ENCODE data around the gene ARHGAP26.

The ARHGAP26 gene

GRCh38 chr5:142931896-142932686 lies 161.9 kb downstream of the ARHGAP26 start:
- Histone ChIP-seq H3K9ac (ENCODE audit: low read length) (no peak overlapping the region), H3K4me1 (ENCODE audit: control insufficient read depth, insufficient read depth, low read length) (no peaks in the 10 kb centered on the region)

DNA sequence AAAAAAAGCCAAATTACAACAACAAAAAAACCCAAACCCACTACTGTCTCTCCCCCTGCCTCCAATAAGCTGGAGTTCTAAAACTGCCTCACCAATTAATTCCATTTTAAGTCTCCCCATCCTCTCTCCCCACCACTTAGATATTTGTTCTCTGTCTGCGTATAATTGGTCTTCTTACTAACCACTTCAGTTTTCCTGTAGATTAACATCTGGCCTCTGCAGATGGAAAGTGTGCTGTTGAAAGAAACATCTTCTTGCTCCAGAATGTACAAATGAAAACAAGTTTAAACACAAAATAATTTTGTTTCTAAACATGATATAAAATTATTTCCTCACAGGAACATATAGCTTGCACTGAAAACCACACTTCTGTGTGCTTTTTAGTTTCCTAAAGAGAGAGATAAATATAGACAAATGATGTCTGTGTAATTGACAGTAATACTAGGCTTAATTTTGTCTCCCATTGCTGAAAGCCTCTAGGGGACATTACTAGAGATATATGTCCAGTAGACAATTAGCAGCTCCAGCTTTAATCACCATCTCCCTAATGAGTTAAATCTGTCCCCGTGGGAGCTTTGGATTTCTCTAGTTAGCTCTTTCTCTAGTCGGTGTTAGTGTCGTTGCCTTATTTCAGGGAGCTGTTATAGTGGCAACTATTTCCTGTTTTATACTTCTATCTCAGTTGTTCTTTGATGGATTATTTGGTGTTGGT lies 164.0 kb downstream of the ARHGAP26 start:
- Histone ChIP-seq H3K4me3 (ENCODE audit: low read length) (no peak overlapping the region), H3K9ac (ENCODE audit: low read length) (no peak overlapping the region), H3K27me3 (ENCODE audit: control insufficient read depth, insufficient read depth, low read length) (no peaks in the 10 kb centered on the region), H3K36me3 (ENCODE audit: control insufficient read depth, insufficient read depth, low read length) (no peaks in the 10 kb centered on the region), H3K4me1 (ENCODE audit: control insufficient read depth, insufficient read depth, low read length) (no peaks in the 10 kb centered on the region), H3K9me3 (ENCODE audit: control insufficient read depth, low read length) (no peaks in the 10 kb centered on the region)

More at GRCh38 chr5:142931896-142932686, 161.9 kb downstream of the ARHGAP26 start:
- Histone ChIP-seq H3K4me3 (ENCODE audit: low read length) (no peak overlapping the region), H3K36me3 (ENCODE audit: control insufficient read depth, insufficient read depth, low read length) (no peaks in the 10 kb centered on the region), H3K9me3 (ENCODE audit: control insufficient read depth, low read length) (no peaks in the 10 kb centered on the region), H3K27me3 (ENCODE audit: control insufficient read depth, insufficient read depth, low read length) (no peaks in the 10 kb centered on the region)

DNA sequence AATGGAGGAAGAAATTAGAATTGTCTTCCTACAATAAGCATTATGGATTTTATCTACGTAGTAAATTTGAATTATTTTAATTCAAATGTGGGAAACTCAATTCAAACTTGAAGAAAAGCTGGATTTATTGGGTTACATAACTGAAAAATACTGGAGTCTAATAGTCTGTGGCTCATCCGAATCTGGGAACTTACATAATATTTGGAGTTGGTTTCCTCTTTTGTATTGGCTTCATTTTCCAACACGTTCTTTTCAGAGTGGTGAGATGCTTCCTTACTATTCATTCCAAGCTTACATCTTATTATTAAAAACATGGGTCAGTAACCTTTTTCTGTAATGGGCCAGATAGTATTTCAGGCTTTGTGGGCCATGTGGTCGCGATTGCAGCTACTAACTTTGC lies 164.8 kb downstream of the ARHGAP26 start:
- H3K9ac ChIP-seq (ENCODE audit: low read length) = no peak overlapping the region
- no peaks in the 10 kb centered on the region for H3K9me3 ChIP-seq (ENCODE audit: control insufficient read depth, low read length)
- no peaks in the 10 kb centered on the region for H3K4me1 ChIP-seq (ENCODE audit: control insufficient read depth, insufficient read depth, low read length)
- H3K4me3 ChIP-seq (ENCODE audit: low read length) = no peak overlapping the region
- no peaks in the 10 kb centered on the region for H3K36me3 ChIP-seq (ENCODE audit: control insufficient read depth, insufficient read depth, low read length)
- H3K27me3 ChIP-seq (ENCODE audit: control insufficient read depth, insufficient read depth, low read length) = no peaks in the 10 kb centered on the region

GRCh38 chr5:142937374-142937773 lies 167.2 kb downstream of the ARHGAP26 start:
- no peak overlapping the region for H3K4me3 ChIP-seq (ENCODE audit: low read length)
- no peaks in the 10 kb centered on the region for H3K9me3 ChIP-seq (ENCODE audit: control insufficient read depth, low read length)
- H3K36me3 ChIP-seq (ENCODE audit: control insufficient read depth, insufficient read depth, low read length) = no peaks in the 10 kb centered on the region
- H3K9ac ChIP-seq (ENCODE audit: low read length) = no peak overlapping the region
- H3K4me1 ChIP-seq (ENCODE audit: control insufficient read depth, insufficient read depth, low read length) = no peaks in the 10 kb centered on the region
- H3K27me3 ChIP-seq (ENCODE audit: control insufficient read depth, insufficient read depth, low read length) = no peaks in the 10 kb centered on the region

DNA sequence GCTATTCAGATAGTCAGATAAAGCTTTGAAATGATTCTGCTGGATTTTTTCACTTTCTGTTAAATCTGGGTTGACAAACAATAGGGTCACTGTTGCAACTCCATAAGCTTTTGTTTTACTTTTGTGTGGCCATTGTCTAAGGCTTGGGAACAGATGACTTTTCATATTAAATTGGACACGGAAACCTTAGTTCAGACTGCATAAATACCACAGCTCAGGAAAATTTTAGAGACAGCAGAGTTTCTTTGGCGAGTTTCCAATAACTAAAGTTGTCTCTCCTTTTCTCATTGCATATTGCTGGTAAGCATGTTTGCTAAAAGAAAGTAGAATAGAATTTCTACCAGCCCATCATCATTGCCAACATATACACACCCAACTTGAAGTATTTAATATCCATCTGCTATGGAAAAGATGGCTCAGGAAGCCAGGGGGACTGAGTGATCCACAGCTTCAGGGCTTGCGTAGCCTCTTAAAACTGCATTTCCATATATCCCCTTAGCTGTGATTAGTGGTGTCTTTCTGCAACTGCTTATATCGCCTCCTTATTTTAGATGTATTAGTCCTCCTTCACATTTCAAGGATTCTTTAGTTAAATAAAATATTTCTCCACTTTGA lies 168.2 kb downstream of the ARHGAP26 start:
- H3K4me3 ChIP-seq (ENCODE audit: low read length) = no peak overlapping the region
- H3K27me3 ChIP-seq (ENCODE audit: control insufficient read depth, insufficient read depth, low read length) = no peaks in the 10 kb centered on the region
- H3K9me3 ChIP-seq (ENCODE audit: control insufficient read depth, low read length) = no peaks in the 10 kb centered on the region
- H3K4me1 ChIP-seq (ENCODE audit: control insufficient read depth, insufficient read depth, low read length) = peaks cover 8% of the 10 kb centered on the region
- no peaks in the 10 kb centered on the region for H3K36me3 ChIP-seq (ENCODE audit: control insufficient read depth, insufficient read depth, low read length)
- no peak overlapping the region for H3K9ac ChIP-seq (ENCODE audit: low read length)

DNA sequence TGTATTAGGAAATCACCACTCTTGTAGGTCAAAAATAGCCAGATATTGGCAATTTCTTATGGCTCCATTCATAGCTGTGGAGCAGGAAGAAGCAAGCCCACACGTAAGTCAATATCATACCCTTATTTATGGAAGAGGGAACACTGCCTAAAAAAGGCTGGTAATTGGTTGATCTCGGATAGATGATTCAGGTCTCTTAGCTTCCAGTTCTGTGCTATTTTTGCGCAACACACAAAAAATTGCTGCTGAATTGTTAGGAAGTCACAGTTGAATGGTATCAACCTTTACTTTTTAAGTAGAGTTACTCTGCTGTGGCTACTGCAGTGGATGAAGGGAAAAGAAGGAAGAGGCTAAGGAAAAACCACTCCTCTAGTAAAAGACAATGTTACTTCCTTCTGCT lies 168.8 kb downstream of the ARHGAP26 start:
- no peaks in the 10 kb centered on the region for H3K27me3 ChIP-seq (ENCODE audit: control insufficient read depth, insufficient read depth, low read length)
- H3K4me1 ChIP-seq (ENCODE audit: control insufficient read depth, insufficient read depth, low read length) = peaks cover 8% of the 10 kb centered on the region
- no peaks in the 10 kb centered on the region for H3K9me3 ChIP-seq (ENCODE audit: control insufficient read depth, low read length)
- H3K9ac ChIP-seq (ENCODE audit: low read length) = no peak overlapping the region
- H3K4me3 ChIP-seq (ENCODE audit: low read length) = no peak overlapping the region
- no peaks in the 10 kb centered on the region for H3K36me3 ChIP-seq (ENCODE audit: control insufficient read depth, insufficient read depth, low read length)

DNA sequence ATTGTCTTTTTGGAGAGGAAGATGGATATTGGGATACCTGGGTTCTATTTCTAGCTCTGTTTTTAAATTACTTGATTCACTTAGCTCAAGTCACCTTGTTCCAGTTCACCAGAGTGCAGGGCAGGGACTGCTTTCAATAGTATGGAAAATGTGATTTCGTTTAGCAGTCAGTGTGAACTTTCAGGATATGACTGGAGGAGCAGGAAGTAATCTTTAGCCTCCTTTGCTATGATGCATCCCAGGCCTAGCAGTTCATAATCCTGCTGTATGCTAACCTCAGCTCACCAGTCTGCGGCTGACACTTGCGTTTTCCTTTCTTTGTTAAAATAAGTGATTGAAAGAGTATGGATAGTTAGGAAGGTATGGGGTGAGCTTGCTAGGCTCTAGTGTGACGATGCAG lies 169.7 kb downstream of the ARHGAP26 start:
- H3K4me3 ChIP-seq (ENCODE audit: low read length) = no peak overlapping the region
- H3K9me3 ChIP-seq (ENCODE audit: control insufficient read depth, low read length) = no peaks in the 10 kb centered on the region
- no peaks in the 10 kb centered on the region for H3K27me3 ChIP-seq (ENCODE audit: control insufficient read depth, insufficient read depth, low read length)
- no peaks in the 10 kb centered on the region for H3K36me3 ChIP-seq (ENCODE audit: control insufficient read depth, insufficient read depth, low read length)
- H3K4me1 ChIP-seq (ENCODE audit: control insufficient read depth, insufficient read depth, low read length) = peaks cover 8% of the 10 kb centered on the region
- H3K9ac ChIP-seq (ENCODE audit: low read length) = no peak overlapping the region

DNA sequence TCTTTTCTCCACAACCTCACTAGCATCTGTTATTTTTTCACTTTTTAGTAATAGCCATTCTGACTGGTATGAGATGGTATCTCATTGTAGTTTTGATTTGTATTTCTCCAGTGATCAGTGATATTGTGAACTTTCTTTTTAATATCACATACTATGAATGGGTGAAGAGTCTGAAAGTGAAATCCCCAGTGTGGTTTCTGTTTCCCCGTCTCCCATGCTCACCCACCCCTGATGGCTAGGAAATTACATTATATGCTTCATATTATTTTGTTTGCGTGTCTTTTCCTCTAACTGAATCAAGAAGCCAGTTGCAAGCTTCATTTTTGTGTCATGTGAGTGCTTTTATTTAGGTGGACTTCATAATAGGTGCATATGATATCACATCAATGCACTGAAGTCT lies 171.1 kb downstream of the ARHGAP26 start:
- H3K27me3 ChIP-seq (ENCODE audit: control insufficient read depth, insufficient read depth, low read length) = no peaks in the 10 kb centered on the region
- no peak overlapping the region for H3K4me3 ChIP-seq (ENCODE audit: low read length)
- H3K36me3 ChIP-seq (ENCODE audit: control insufficient read depth, insufficient read depth, low read length) = no peaks in the 10 kb centered on the region
- peaks cover 8% of the 10 kb centered on the region for H3K4me1 ChIP-seq (ENCODE audit: control insufficient read depth, insufficient read depth, low read length)
- H3K9ac ChIP-seq (ENCODE audit: low read length) = no peak overlapping the region
- no peaks in the 10 kb centered on the region for H3K9me3 ChIP-seq (ENCODE audit: control insufficient read depth, low read length)

DNA sequence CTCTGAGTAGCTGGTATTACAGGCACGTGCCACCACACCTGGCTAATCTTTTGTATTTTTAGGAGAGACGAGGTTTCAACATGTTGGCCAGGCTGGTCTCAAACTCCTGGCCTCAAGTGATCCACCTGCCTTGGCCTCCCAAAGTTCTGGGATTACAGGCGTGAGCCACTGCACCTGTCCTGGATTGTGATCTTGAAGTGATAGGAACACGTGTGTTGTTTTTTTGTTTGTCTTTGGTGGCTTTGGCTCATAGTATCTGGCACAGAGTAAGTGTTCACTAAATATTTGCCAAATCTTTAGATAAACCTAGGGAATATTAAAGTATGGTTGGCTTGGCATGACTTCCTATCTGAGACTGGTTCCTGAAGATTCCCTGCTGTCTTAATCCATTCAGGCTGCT lies 172.7 kb downstream of the ARHGAP26 start:
- Histone ChIP-seq H3K9ac (ENCODE audit: low read length) (no peak overlapping the region), H3K36me3 (ENCODE audit: control insufficient read depth, insufficient read depth, low read length) (no peaks in the 10 kb centered on the region), H3K9me3 (ENCODE audit: control insufficient read depth, low read length) (no peaks in the 10 kb centered on the region), H3K4me1 (ENCODE audit: control insufficient read depth, insufficient read depth, low read length) (peaks cover 8% of the 10 kb centered on the region), H3K4me3 (ENCODE audit: low read length) (no peak overlapping the region), H3K27me3 (ENCODE audit: control insufficient read depth, insufficient read depth, low read length) (no peaks in the 10 kb centered on the region)

DNA sequence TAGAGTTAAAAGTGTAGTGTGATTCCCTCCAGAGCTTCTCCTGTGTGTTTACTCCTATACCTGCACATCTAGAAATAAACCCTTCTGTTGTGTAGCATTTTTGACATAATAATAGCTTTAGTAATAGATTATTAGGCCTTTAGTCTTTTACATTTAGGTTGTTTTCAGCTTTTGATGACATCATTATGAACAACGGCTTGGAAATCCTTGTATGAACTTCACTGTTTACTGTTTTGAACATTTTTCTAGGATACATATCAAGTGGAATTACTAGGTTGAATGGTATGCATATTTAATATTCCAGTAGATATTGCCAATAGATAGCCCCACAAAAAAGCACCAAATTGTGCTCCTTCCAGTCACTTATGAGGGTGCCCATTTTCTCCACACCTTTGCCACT lies 174.0 kb downstream of the ARHGAP26 start:
- no peaks in the 10 kb centered on the region for H3K9me3 ChIP-seq (ENCODE audit: control insufficient read depth, low read length)
- no peak overlapping the region for H3K4me3 ChIP-seq (ENCODE audit: low read length)
- H3K9ac ChIP-seq (ENCODE audit: low read length) = no peak overlapping the region
- no peaks in the 10 kb centered on the region for H3K36me3 ChIP-seq (ENCODE audit: control insufficient read depth, insufficient read depth, low read length)
- H3K4me1 ChIP-seq (ENCODE audit: control insufficient read depth, insufficient read depth, low read length) = peaks cover 8% of the 10 kb centered on the region
- no peaks in the 10 kb centered on the region for H3K27me3 ChIP-seq (ENCODE audit: control insufficient read depth, insufficient read depth, low read length)

DNA sequence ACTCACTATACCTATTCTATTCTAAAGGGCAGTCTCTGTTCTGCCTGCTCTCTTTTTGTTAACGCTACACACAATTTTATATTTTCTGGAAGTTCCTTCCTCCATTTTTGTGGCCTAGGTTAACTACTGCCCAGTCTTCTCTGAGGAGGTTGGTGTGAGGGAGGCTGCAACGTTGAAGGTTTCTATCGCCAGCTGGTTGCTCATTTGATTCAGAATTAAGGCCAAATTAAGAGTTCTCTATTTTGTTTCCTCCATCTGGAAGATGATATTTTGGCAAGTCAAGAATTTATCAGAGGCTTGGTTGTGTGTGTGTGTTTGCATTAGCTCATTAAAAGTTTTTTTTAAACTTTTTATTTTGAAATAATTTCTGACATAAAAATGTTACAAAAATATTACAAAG lies 175.1 kb downstream of the ARHGAP26 start:
- Histone ChIP-seq H3K4me1 (ENCODE audit: control insufficient read depth, insufficient read depth, low read length) (peaks cover 8% of the 10 kb centered on the region), H3K9ac (ENCODE audit: low read length) (no peak overlapping the region), H3K4me3 (ENCODE audit: low read length) (no peak overlapping the region), H3K9me3 (ENCODE audit: control insufficient read depth, low read length) (no peaks in the 10 kb centered on the region), H3K27me3 (ENCODE audit: control insufficient read depth, insufficient read depth, low read length) (no peaks in the 10 kb centered on the region), H3K36me3 (ENCODE audit: control insufficient read depth, insufficient read depth, low read length) (no peaks in the 10 kb centered on the region)

- H3K36me3 ChIP-seq (ENCODE audit: control insufficient read depth, insufficient read depth, low read length) = no peaks in the 10 kb centered on the region
- no peaks in the 10 kb centered on the region for H3K9me3 ChIP-seq (ENCODE audit: control insufficient read depth, low read length)
- no peak overlapping the region for H3K9ac ChIP-seq (ENCODE audit: low read length)
- H3K4me3 ChIP-seq (ENCODE audit: low read length) = no peak overlapping the region
- H3K4me1 ChIP-seq (ENCODE audit: control insufficient read depth, insufficient read depth, low read length) = peaks cover 8% of the 10 kb centered on the region
- H3K27me3 ChIP-seq (ENCODE audit: control insufficient read depth, insufficient read depth, low read length) = no peaks in the 10 kb centered on the region
Observed at GRCh38 chr5:142945845-142946244, 175.7 kb downstream of the ARHGAP26 start.
